BE2C (cell line): ENCODE results near the gene NDOR1.

Experiments used
- DNase-seq: peaks from one replicate; pipeline ENCODE4 v3.0.0-alpha.2; 2020
- H3K27me3 ChIP-seq: fragments of 250-450 bp; sonication (Bioruptor Pico); 2 replicates; pipeline ENCODE4 v1.5.1; 2020; ENCODE audit warnings: mild to moderate bottlenecking
- H3K36me3 ChIP-seq: fragments of 250-450 bp; sonication (Bioruptor Pico); 2 replicates; pipeline ENCODE4 v1.5.1; 2020; ENCODE audit warnings: mild to moderate bottlenecking
- H3K4me1 ChIP-seq: fragments of 250-450 bp; sonication (Bioruptor Pico); 2 replicates; pipeline ENCODE4 v1.5.1; 2020
- H3K4me3 ChIP-seq: 2 replicates; pipeline ENCODE4 v1.5.1; 2011; ENCODE audit warnings: low read depth, low read length
- H3K9me3 ChIP-seq: fragments of 250-450 bp; sonication (Bioruptor Pico); 2 replicates; pipeline ENCODE4 v1.5.1; 2020
- TF ChIP-seq, protein P1 (sequence below): IDR thresholded peaks from 2 replicates; pipeline ENCODE4 v1.5.1; 2012; ENCODE audit warnings: mild to moderate bottlenecking, low read depth, low read length

NDOR1 gene

DNA sequence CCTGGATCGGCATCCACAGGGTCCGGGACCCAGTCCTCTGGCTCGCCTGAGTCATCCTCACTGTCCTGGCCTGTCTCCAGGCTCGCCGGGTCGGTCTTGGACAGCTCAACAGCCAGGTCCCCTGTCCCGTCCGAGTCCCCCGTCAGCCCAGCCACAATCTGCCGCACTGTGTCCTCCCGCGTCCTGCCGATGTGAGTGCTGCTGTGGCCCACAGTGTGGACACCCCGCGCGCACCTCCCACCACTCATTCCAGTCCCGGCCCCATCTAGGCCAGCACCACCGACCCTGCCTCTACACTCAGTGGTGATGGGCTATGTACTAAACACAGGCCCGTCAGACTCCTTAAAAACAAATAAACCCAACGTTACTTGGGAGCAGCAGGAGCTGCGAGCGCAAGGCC lies 23.8 kb upstream of the NDOR1 start:
- Histone ChIP-seq H3K36me3 (peaks cover 29% of the 10 kb centered on the region), H3K4me1 (no peaks in the 10 kb centered on the region), H3K4me3 (no peak overlapping the region), H3K27me3 (no peaks in the 10 kb centered on the region), H3K9me3 (no peaks in the 10 kb centered on the region)
- TF ChIP-seq, protein P1, sequence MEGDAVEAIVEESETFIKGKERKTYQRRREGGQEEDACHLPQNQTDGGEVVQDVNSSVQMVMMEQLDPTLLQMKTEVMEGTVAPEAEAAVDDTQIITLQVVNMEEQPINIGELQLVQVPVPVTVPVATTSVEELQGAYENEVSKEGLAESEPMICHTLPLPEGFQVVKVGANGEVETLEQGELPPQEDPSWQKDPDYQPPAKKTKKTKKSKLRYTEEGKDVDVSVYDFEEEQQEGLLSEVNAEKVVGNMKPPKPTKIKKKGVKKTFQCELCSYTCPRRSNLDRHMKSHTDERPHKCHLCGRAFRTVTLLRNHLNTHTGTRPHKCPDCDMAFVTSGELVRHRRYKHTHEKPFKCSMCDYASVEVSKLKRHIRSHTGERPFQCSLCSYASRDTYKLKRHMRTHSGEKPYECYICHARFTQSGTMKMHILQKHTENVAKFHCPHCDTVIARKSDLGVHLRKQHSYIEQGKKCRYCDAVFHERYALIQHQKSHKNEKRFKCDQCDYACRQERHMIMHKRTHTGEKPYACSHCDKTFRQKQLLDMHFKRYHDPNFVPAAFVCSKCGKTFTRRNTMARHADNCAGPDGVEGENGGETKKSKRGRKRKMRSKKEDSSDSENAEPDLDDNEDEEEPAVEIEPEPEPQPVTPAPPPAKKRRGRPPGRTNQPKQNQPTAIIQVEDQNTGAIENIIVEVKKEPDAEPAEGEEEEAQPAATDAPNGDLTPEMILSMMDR = no peak
- no peak for DNase-seq

DNA sequence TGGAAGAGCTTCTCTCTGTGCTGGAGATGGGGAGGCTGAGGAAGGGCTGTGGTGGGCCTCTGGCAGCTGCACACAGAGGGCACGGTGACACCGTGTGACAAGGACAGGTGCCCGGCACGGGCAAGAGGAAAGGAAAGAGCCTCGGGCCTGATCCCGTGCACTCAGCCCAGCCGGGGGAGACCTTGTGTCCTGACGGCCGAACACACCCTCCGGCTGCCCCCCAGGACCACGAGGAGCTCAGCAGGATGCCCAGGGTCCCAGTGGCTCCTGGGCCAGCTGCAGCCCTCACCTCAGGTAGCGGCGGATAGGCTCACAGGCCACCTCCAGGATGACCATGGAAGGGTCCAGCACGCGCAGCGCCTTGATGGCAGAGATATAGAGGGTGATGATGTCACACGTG lies 22.7 kb upstream of the NDOR1 start:
- no peaks in the 10 kb centered on the region for H3K27me3 ChIP-seq
- peaks cover 29% of the 10 kb centered on the region for H3K36me3 ChIP-seq
- TF ChIP-seq, protein P1 = no peak
- H3K4me1 ChIP-seq = no peaks in the 10 kb centered on the region
- DNase-seq = no peak
- no peaks in the 10 kb centered on the region for H3K9me3 ChIP-seq
- H3K4me3 ChIP-seq = no peak overlapping the region

DNA sequence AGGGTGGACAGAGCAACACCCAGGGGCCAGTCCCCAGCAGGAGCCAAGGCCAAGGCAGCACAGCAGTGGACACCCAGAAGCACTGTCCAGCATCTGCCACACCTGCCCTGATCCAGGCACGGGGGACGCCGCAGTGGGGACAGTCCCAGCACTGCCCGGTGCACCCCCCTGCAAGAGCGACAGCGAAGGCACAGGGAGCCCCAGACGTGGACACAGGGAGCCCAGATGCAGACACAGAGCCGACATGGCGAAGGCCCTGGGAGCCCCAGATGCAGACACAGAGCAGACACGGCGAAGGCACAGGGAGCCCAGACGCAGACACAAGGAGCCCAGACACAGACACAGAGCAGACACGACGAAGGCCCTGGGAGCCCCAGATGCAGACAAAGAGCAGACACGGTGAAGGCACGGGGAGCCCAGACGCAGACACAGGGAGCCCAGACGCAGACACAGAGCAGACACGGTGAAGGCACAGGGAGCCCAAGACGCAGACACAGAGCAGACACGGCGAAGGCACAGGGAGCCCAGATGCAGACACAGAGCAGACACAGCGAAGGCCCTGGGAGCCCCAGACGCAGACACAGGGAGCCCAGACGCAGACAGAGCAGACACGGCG lies 21.4 kb upstream of the NDOR1 start:
- Histone ChIP-seq H3K4me3 (no peak overlapping the region), H3K36me3 (peaks cover 29% of the 10 kb centered on the region), H3K27me3 (no peaks in the 10 kb centered on the region), H3K9me3 (no peaks in the 10 kb centered on the region), H3K4me1 (no peaks in the 10 kb centered on the region)
- TF ChIP-seq, protein P1 = no peak
- no peak for DNase-seq

GRCh38 chr9:137184881-137185660 lies 20.4 kb upstream of the NDOR1 start:
- H3K36me3 ChIP-seq = peaks cover 29% of the 10 kb centered on the region
- H3K27me3 ChIP-seq = no peaks in the 10 kb centered on the region
- H3K4me1 ChIP-seq = no peaks in the 10 kb centered on the region
- TF ChIP-seq, protein P1 = no peak
- no peak overlapping the region for H3K4me3 ChIP-seq
- H3K9me3 ChIP-seq = no peaks in the 10 kb centered on the region
- no peak for DNase-seq

GRCh38 chr9:137185921-137186320 lies 19.6 kb upstream of the NDOR1 start:
- TF ChIP-seq, protein P1 = no peak
- no peak for DNase-seq
- Histone ChIP-seq H3K36me3 (peaks cover 23% of the 10 kb centered on the region), H3K27me3 (no peaks in the 10 kb centered on the region), H3K9me3 (no peaks in the 10 kb centered on the region), H3K4me1 (no peaks in the 10 kb centered on the region), H3K4me3 (no peak overlapping the region)

GRCh38 chr9:137186385-137186784 lies 19.1 kb upstream of the NDOR1 start:
- Histone ChIP-seq H3K27me3 (no peaks in the 10 kb centered on the region), H3K4me3 (no peak overlapping the region), H3K9me3 (no peaks in the 10 kb centered on the region), H3K36me3 (peaks cover 18% of the 10 kb centered on the region), H3K4me1 (no peaks in the 10 kb centered on the region)
- no peak for DNase-seq
- TF ChIP-seq, protein P1 = no peak
